IPS-18a (cell line): Measurements from ENCODE around the gene ATP1B3.
"Not testable (repeated sequence)": the region's sequence is repeated elsewhere in the genome, so short reads cannot be mapped to it uniquely, and the experiment has no call there.

Experiments
- H3K27ac ChIP-seq: one replicate; pipeline ENCODE4 v1.5.1; 2013; ENCODE audit warnings: low read length
- H3K27me3 ChIP-seq: one replicate; pipeline ENCODE4 v1.6.1; 2013; ENCODE audit warnings: mild to moderate bottlenecking, low read length; ENCODE audit not compliant: control insufficient read depth, insufficient read depth
- H3K36me3 ChIP-seq: one replicate; pipeline ENCODE4 v1.6.1; 2013; ENCODE audit warnings: low read depth, low read length; ENCODE audit not compliant: control insufficient read depth
- H3K4me1 ChIP-seq: one replicate; pipeline ENCODE4 v1.6.1; 2013; ENCODE audit warnings: low read depth, low read length; ENCODE audit not compliant: control insufficient read depth
- H3K4me3 ChIP-seq: one replicate; pipeline ENCODE4 v1.5.1; 2013; ENCODE audit warnings: low read length
- H3K9ac ChIP-seq: one replicate; pipeline ENCODE4 v1.6.1; 2013; ENCODE audit warnings: mild to moderate bottlenecking, low read length, moderate library complexity
- H3K9me3 ChIP-seq: one replicate; pipeline ENCODE4 v1.6.1; 2013; ENCODE audit warnings: low read depth, low read length; ENCODE audit not compliant: control insufficient read depth

The ATP1B3 gene

GRCh38 chr3:141952611-141953010, 76.2 kb downstream of the ATP1B3 start:
- Histone ChIP-seq H3K27me3 (no peaks in the 10 kb centered on the region), H3K4me1 (no peaks in the 10 kb centered on the region), H3K36me3 (peaks cover 26% of the 10 kb centered on the region), H3K27ac (no peak overlapping the region), H3K9ac (no peak overlapping the region), H3K9me3 (no peaks in the 10 kb centered on the region), H3K4me3 (no peak overlapping the region)

DNA sequence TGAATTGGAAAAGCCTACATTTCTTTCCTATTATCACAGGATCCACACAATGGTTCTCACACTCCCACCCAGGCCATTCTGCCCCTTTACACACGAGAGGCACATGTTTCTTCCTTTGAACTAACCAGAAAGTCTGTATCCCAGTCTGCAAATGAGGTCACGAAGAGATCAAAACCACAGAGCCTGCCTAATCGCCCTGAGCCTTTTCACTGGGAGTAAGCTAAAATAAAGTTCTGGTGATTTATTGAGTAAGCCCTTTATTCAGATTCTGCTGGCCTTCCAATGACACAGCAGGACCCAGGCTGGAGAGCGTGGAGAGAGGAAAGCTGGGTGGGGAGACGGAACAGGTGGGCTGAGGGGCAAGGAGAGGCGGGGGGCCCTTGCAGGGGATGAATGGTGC, 78.7 kb downstream of the ATP1B3 start:
- Histone ChIP-seq H3K27ac (no peak overlapping the region), H3K4me3 (no peak overlapping the region), H3K36me3 (peaks cover 50% of the 10 kb centered on the region)

DNA sequence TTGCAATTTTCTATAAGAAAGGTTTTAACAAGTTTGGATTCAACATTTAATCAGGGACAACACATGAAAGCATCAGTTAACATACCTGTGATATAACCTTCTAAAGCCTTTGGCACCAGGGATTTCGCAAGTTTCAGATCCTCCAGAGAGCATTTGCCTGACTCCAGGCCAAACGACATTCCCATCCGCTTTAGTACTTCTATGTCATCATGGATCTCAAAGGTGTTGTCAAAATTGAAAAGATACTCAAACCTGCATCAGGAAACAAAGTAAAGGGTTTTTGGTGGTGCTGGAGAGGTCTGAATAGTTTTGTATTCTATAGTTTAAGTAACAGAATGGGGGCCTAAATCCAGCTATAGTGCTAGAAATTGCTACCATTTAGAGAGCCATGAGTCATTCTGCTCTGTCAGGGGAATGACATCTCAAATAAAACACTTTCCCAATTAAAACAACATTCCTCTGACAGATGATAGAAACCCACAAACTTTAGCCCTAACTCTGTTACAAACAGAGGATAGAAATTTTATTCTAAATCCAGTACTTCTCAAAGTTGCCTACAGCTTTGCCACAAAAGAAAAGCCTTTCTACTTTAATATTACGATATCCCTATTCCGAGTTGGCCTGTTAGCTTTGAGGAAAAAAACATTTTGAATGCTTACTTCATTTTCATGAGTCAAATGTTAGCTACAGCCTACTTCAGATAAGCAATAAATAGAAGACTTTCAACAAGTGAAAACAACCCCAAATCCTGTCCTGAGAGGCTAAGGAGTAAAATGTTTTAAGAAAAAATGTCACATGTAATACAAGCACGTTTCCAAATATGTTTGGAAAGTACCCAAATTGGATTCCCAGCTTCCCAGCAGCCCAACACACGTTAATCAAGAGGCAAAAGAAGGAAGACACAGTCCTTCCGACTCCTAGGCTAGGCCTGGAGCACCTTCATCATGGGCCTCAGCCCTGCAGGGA, 83.4 kb downstream of the ATP1B3 start:
- H3K4me1 ChIP-seq: no peaks in the 10 kb centered on the region
- no peak overlapping the region for H3K27ac ChIP-seq
- peaks cover 54% of the 10 kb centered on the region for H3K36me3 ChIP-seq
- H3K9me3 ChIP-seq: no peaks in the 10 kb centered on the region
- H3K4me3 ChIP-seq: no peak overlapping the region
- H3K27me3 ChIP-seq: no peaks in the 10 kb centered on the region
- no peak overlapping the region for H3K9ac ChIP-seq

More for the DNA sequence above, 78.7 kb downstream of the ATP1B3 start:
- Histone ChIP-seq H3K27me3 (no peaks in the 10 kb centered on the region), H3K4me1 (no peaks in the 10 kb centered on the region), H3K9ac (no peak overlapping the region), H3K9me3 (no peaks in the 10 kb centered on the region)

GRCh38 chr3:141960731-141961130, 84.3 kb downstream of the ATP1B3 start:
- Histone ChIP-seq H3K4me1 (no peaks in the 10 kb centered on the region), H3K27me3 (no peaks in the 10 kb centered on the region), H3K36me3 (peaks cover 57% of the 10 kb centered on the region), H3K9me3 (no peaks in the 10 kb centered on the region), H3K4me3 (no peak overlapping the region), H3K27ac (no peak overlapping the region), H3K9ac (no peak overlapping the region)

DNA sequence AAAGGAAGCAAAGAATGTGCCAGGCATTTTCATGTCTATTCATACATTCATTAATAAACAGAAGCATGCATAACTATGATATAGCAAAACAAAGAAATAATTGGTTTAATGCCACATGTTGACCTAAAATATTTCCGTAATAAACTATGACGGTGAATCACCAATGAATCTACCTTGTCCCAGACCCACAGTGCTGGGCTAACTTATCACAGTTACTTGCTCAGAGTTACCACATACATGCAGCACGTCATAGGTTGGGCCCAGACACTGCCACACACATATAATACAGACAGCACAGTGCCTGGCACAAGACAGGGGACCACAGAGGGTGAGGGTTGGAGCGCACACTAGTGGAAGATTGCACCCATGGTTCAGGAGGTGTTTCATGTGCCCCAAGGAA, 86.9 kb downstream of the ATP1B3 start:
- Histone ChIP-seq H3K9ac (no peak overlapping the region), H3K27ac (no peak overlapping the region), H3K27me3 (no peaks in the 10 kb centered on the region), H3K4me3 (no peak overlapping the region), H3K36me3 (peaks cover 43% of the 10 kb centered on the region), H3K4me1 (no peaks in the 10 kb centered on the region), H3K9me3 (no peaks in the 10 kb centered on the region)

DNA sequence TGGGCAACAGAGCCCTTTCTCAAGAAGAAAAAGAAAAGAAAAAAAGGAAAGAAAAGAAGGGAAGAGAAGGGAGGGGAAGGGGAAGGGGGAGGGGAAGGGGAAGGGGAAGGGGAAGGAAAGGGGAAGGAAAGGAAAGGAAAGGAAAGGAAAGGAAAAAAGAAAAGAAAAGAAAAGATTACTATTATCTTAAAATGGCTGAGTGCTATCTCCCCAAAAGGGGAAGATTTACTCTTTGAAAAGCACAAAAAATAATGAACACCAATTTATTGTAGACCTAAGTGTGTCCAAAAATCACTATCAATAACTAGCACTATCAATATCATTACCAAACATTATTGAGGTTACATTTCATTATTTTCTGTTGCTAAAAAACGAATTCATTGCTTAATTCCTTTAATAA, 89.0 kb downstream of the ATP1B3 start:
- Histone ChIP-seq H3K4me3 (no peak overlapping the region), H3K27ac (no peak overlapping the region), H3K9me3 (no peaks in the 10 kb centered on the region), H3K27me3 (no peaks in the 10 kb centered on the region), H3K4me1 (no peaks in the 10 kb centered on the region), H3K9ac (no peak overlapping the region), H3K36me3 (peaks cover 31% of the 10 kb centered on the region)

DNA sequence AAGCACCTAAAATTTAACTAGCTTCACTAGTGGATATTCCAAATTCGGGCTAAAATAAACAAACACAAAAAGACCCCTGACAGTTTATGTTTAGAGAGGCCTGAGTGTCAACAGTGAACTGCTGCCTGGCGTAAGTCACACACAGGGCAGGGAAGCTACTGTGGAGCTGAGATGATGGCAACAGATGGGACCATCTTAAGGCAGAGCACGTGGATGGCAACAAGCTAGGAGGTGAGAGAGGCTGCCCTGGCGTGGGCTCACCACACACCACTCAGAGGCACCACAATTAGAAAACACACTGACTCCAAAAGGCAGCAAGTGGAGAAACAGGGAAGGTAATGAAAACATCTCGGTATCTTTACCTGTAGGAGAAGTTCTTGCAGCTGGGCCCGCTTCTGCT, 93.3 kb downstream of the ATP1B3 start:
- no peaks in the 10 kb centered on the region for H3K9me3 ChIP-seq
- peaks cover 10% of the 10 kb centered on the region for H3K36me3 ChIP-seq
- H3K4me1 ChIP-seq: no peaks in the 10 kb centered on the region
- H3K27ac ChIP-seq: no peak overlapping the region
- no peak overlapping the region for H3K4me3 ChIP-seq
- H3K27me3 ChIP-seq: no peaks in the 10 kb centered on the region
- no peak overlapping the region for H3K9ac ChIP-seq

DNA sequence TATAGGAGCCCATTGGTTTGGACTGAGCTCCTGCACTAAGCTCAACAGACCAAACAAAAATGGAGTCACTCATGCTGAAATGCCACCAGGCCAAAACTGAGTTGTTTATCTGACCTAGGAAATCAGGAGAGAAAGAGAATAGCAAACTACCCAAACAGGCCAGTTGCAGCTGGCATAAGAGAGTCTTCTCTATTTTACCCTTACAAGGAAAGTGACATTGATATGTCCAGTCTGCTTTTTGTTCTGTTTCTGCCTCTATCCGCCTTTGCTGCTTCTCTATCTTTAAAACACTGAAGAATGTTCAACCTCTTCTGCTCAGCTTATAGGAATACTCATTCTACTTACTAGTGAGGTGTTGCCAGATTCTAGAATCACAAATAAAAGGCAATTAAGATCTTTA, 95.1 kb downstream of the ATP1B3 start:
- Histone ChIP-seq H3K27me3 (no peaks in the 10 kb centered on the region), H3K9ac (no peak overlapping the region), H3K9me3 (no peaks in the 10 kb centered on the region), H3K27ac (no peak overlapping the region), H3K4me1 (no peaks in the 10 kb centered on the region), H3K4me3 (no peak overlapping the region), H3K36me3 (peaks cover 12% of the 10 kb centered on the region)

- no peaks in the 10 kb centered on the region for H3K27me3 ChIP-seq
- H3K9me3 ChIP-seq: no peaks in the 10 kb centered on the region
- H3K4me1 ChIP-seq: no peaks in the 10 kb centered on the region
- H3K9ac ChIP-seq: no peak overlapping the region
- peaks cover 14% of the 10 kb centered on the region for H3K36me3 ChIP-seq
- H3K27ac ChIP-seq: no peak overlapping the region
- no peak overlapping the region for H3K4me3 ChIP-seq
Measured at GRCh38 chr3:141972399-141972798, 96.0 kb downstream of the ATP1B3 start.

GRCh38 chr3:141974777-141975176, 98.3 kb downstream of the ATP1B3 start:
- not testable (repeated sequence) for H3K9ac ChIP-seq, H3K4me3 ChIP-seq, H3K27ac ChIP-seq, H3K4me1 ChIP-seq, H3K27me3 ChIP-seq, H3K9me3 ChIP-seq
- H3K36me3 ChIP-seq: peaks cover 13% of the 10 kb centered on the region
